AG08396 (cell line): ENCODE results near the gene CCL2.

Source experiments
- DNase-seq: peaks from one replicate; pipeline ENCODE4 v3.0.0; 2012; ENCODE audit warnings: low spot score, mixed read lengths

The CCL2 gene

DNA sequence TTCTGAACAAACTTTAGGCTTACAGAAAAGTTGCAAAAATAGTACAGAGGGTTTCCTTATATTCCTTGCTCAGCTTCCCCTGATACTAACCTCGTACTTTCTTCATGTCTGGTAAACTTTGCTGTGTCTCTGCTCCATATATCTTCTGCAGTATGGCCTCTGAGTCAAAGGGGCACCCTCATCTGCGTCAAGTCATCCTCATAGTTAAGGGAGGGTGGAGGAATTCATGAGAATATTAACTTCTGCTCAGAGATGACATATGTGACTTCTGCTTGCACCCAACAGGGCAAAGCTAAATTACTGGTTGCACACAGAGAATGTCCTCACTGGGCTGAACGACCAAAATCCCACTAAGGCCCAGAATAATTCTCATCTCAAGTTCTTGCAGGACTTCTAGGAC lies 10.6 kb downstream of the CCL2 start:
- no peak for DNase-seq

DNA sequence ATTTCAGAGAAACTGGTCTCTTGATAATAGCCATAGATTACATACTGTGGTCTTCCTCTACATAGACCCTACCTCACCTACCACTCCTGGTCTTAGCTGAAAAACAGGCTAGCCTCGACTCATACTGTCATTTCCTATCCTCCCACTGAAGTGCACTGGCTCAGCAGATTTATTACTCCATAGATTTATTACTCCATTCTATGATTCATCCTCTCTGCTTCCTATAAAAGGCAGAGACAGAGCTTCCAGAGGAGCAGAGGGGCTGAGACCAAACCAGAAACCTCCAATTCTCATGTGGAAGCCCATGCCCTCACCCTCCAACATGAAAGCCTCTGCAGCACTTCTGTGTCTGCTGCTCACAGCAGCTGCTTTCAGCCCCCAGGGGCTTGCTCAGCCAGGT lies 14.9 kb downstream of the CCL2 start, which contains the start of gene CCL7:
Gene CCL7, plus strand, starts transcription at position 253 of the 400 bp plus-strand sequence. Its CDS starts 70 bp downstream, at position 323.
- DNase-seq, result no peak

DNA sequence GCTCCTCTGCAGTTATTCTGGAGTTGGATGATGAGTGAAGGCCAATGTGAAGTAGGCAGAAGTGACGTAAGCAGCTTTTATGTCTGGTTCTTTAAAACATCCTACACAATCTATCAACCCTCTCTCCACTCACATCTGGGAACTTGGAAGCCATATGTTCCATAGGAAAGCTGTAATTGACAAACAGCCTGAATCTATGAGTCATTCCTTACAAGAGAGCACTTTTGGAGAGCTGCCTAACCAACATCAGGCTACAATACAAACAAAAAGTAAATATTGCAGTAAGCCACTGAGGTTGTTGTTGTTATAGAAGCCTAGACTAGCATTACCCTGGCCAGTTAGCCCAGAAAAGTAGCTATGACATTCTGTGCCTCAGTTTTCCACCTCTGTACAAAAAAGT lies 20.8 kb downstream of the CCL2 start:
- peak; percentile 59 for DNase-seq

DNA sequence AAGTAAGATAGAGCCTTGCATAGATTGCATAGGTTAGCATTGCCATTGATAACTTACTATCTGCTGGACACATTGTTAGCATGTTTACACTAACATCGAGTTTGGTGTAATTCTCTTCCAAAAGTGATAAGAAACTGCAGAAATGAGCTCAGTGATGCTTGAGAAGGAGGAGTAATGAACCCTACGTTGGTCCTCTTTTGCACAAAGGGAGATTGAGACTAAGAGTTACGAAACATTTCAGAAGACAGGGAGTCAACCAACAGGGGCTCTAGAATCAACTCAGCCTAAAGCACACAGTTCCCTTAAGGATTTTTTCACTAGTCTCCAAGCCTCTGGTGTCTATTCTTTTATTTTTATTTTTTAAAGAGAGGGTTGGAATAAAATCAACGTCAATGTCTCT lies 21.7 kb downstream of the CCL2 start:
- DNase-seq, result no peak

DNA sequence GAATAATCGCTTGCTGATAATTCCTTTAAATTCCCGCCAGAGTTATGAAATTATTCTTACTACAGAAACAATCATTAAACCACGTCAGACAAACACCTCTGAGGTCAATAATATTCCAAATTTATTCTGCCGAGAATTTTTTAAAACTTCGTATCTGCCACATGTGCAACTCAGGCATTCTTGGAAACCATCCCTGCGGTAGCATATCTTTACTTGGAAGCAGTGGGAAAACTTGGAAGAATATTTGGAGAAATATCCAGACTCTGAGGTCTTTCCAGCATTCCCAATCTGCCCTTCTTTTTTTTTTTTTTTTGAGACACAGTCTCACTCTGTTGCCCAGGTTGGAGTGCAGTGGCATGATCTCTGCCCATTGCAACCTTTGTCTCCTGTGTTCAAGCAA lies 28.5 kb downstream of the CCL2 start:
- DNase-seq, result no peak

DNA sequence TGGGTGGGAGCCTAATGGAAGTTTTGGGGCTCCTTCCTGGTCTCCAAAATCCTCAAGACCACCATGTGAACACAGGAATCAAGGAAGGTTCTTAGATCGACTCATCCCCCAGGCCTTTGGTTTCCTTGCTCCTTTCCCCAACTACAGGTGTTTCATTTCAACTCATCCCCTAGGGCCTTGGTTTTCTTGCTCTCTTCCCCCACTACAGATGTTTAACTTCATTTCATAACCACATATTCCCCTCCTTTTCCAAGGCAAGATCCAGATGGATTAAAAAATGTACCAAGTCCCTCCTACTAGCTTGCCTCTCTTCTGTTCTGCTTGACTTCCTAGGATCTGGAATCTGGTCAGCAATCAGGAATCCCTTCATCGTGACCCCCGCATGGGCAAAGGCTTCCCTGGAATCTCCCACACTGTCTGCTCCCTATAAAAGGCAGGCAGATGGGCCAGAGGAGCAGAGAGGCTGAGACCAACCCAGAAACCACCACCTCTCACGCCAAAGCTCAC lies 30.3 kb downstream of the CCL2 start, which contains the start of gene CCL11:
Gene CCL11, plus strand, starts transcription at position 457 of the 507 bp plus-strand sequence. CDS start 67 bp downstream, outside the sequence.
- no peak for DNase-seq

DNA sequence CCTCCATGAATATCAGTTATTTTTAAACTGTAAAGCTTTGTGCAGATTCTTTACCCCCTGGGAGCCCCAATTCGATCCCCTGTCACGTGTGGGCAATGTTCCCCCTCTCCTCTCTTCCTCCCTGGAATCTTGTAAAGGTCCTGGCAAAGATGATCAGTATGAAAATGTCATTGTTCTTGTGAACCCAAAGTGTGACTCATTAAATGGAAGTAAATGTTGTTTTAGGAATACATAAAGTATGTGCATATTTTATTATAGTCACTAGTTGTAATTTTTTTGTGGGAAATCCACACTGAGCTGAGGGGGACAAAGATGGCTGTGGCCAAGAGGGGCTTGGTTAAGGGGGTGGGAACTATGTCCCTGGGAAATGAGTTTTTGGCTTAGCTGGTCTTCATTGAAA lies 32.8 kb downstream of the CCL2 start:
- DNase-seq, result no peak

DNA sequence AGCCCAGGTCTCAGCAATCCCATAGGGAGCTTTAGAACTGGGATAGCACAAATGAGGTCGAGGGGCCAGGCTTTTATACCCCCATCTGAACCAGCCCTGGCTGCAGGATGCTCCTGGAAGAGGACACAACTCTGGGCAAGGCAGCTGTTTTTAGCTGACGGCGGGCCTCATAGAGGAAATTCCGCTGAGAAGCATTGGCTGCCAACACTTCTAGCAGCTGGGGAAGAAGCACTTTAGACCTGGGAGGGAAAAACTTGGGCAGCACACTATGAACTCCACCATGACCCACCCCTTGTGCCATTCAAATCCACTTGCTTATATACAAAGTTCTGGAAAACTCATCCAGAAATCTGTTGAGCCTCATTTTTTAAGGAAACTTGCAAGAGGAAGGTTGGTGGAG lies 35.5 kb downstream of the CCL2 start:
- no peak for DNase-seq

DNA sequence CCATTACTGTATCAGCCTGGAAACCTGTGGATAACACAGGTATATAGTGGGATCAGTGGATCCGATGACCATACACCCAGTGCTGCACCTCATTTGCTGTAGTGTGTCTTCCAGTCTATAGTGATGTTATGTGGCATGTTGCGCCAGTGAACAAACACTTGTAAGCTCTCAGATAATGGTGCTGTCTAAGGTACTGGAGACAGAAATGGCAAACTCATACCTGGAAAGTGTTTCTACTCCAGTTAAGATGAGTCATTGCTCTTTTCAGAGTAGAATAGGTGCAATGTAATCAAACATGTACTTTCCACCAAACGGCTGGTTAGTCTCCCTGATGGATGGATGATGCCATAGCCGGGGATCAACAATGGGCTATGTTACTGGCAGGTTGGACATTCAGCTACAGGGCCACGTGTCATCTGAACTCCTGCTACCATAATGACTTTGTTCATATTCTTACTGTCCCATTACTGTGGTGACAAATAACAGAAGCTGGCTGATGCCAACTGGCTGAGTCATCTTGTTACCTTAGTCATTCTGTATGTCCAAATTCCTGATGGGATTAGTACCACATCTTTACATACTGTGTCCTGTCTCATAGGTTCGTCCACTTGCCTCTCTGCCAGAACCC lies 36.8 kb downstream of the CCL2 start:
- no peak for DNase-seq

DNA sequence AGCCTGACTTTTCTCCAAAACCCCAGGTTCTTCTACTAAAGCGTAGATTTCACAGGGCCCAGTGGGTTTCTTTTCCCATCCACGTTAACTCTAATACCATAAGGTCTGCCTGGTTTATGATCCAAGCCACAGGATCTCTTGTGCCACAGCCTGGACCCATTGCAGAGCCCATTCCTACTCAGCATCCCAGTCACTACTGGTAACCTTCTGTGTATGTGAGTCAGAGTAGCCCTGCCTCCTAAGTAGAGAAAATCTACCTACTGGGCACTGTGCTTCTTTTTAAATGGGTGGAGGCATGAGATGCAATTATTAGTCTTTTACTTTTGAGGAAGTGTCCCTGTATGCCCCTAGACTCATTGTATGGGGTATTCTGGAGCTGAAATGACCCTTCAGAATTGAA lies 43.9 kb downstream of the CCL2 start:
- peak; percentile 27 for DNase-seq

DNA sequence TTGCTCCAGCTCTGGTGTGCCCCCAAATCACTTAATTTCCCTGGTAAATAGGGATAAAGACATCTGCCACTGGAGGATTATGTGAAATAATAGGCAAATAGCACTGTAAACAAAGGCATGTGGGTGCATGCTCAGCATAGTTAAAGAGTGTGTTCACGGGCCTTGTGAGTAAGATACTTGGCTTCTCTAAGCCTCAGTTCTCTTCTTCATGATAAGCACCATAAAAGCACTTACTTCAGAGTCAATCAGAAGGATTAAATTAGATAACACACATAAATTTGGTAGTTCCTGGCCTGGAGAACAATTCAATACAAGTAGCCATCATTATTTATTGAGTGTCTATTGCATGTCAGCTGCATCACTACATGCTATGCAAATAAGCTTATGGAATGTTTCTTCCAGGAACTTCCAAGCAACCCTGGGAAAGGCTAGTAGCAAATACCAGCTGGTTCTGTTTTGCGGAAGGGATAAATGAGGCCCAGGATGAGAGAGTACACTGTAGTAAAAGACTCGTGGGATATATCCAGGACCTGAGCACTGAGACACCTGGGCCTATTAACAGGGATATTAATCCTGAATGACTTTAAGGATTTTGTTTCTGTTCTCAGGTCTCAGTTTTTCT lies 45.0 kb downstream of the CCL2 start:
- peak; percentile 69 for DNase-seq

DNA sequence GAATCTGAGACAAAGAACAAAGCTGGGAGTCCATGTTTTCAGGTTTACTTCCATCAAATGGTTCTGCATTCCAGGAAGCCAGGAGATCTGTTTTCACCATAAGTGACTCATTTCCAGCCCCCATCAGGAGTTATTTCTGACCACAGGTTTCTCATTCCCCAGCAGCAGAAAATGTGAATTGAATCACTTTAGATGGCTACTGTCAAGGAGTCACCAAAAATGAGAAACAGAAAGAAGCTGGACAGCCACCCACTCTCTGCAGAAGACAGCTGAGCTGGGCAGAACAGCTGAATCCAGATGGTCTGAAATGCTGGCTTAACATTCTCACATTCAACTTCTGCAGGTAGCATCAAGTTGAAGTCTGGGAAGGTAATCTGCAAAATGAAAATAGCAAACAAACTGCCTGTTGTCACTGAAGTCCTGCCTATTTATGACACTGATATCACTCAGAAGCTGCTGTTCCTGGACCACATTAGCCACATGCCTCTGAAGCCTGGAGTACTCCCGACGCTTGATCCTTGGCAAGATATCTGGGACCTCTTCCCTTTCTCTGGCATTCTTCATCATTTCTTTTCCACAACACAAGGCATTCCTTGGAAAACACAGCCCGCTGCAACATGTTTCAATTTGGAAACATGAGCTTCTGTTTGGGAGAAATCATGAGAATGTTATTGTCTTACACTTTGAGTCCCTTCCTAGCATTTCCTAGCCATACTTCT lies 45.7 kb downstream of the CCL2 start:
- DNase-seq, result peak; percentile 61

DNA sequence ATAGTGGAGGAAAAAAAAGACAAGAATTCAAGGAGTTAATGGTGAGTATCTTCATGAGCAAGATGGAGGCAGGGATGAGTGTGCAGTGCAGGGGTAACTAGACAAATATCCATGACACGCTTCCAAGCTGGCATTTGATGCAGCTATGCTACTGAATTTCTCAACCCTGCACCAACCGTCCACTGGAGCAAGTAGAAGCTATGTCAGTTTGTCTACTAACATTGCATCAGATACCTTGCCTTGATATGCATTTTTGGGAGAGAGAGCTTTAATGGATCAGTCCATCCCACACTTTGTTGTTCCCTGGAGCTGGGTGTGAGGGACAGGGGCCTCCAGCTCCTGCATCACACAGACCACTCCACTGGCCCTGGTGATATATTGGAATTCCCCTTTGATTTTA lies 46.9 kb downstream of the CCL2 start:
- no peak for DNase-seq

DNA sequence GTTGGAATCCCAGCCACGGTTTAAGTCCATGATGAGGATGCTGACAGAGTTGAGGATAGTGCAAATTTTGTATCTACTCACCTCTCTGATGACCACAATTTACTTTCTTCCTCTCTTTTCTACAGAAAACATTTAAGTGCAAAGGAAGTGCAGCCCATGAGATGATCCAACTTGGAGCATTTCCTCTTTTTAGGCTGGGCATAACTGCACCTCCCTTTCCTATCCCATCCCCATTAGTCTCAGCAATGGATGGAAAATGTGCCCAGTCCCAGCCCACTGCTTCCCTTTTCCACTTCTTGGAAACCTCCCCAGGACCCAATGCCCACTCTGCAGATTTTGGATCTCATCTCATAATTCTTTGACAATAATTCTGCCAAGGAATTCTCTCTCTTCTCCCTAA lies 47.6 kb downstream of the CCL2 start:
- DNase-seq, result no peak

DNA sequence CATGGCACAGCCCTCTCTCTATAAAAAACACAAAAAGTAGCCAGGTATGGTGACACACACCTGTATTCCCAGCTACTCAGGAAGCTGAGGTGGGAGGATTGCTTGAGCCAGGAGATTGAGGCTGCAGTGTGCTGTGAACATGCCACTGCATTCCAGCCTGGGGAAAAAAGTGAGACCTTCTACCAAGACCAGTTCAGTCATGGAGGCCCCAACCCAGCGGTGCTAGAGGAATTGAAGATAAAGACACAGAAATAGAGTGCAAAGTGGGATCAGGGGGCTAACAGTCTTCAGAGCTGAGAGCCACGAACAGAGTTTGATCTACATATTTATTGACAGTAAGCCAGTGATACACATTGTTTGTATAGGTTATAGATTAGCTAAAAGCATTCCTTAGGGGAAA lies 48.5 kb downstream of the CCL2 start:
- DNase-seq, result no peak

DNA sequence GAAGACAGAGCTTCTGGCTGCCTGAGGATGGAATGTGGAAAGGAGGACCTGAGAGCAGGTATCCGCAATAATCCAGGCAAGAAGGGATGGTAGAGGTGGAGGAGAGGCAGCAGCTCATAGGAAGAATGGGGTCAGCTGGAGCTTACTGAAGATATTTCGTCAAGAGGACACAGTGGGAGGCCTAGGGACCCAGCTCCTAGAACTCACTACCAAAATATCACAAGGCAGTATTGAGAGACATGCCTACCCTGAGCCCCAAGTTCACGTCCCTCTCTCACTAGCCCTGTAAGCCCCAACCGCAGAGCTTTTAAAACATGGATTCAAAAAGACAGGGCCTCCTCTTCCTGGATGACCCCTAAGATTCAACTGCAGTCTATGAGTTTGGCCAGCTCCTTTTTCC lies 50.0 kb downstream of the CCL2 start:
- DNase-seq, result no peak

DNA sequence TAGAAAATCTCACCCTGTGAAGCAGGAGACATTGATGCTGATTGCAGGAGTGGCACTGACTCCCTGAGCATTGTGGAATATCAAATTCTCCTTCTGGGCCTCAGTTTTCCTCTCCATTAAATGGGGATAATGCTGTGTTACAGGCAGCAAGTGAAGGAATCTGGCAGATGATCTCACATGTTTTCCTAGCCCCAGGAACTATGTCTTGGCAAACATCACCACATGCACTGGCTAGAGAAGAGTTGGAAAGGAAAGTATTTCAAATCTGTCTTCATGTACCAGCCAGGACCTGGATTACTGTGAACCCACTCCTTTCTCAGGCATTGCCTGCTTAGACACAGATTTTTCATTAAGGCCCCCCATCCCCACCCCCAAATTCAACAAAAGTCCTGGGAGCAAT lies 50.5 kb downstream of the CCL2 start:
- no peak for DNase-seq

DNA sequence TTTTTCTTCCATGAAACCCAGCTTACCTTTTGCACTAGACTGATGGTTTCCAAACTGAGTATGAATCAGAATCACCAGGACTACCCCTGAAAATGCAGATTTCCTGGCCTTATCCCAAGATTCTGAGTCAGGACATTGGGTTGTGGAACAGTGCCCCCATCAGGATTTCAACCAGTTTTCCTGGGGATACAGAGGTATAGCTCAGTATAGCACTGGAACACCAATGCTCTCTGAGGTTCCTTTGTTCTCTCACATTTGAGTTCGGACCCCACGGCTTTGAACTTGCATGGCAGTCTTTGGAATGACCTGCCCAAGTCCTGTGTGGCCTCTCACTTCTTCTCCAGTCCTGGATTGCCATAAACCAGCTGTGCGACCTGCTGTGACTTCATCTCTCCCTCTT lies 51.4 kb downstream of the CCL2 start:
- peak; percentile 77 for DNase-seq
